HEK293 (cell line): ENCODE results near the gene C3orf20.

ENCODE experiments used
- BCL11A ChIP-seq: fragments of 450-650 bp; formaldehyde crosslinking; IDR thresholded peaks from 2 replicates; pipeline ENCODE4 v1.5.1; 2016; ENCODE audit warnings: low read depth, missing biosample characterization, missing genetic modification characterization
- GFI1B ChIP-seq: fragments of 450-650 bp; formaldehyde crosslinking; IDR thresholded peaks from 2 replicates; pipeline ENCODE4 v1.5.1; 2016; ENCODE audit warnings: missing biosample characterization, missing genetic modification characterization
- GLI4 ChIP-seq: fragments of 450-650 bp; formaldehyde crosslinking; IDR thresholded peaks from 2 replicates; pipeline ENCODE4 v1.5.1; 2016; ENCODE audit warnings: missing biosample characterization, missing genetic modification characterization
- INSM2 ChIP-seq: fragments of 450-650 bp; formaldehyde crosslinking; IDR thresholded peaks from 2 replicates; pipeline ENCODE4 v1.5.1; 2016; ENCODE audit warnings: missing biosample characterization, missing genetic modification characterization
- KLF9 ChIP-seq: fragments of 450-650 bp; formaldehyde crosslinking; IDR thresholded peaks from 2 replicates; pipeline ENCODE4 v1.5.1; 2016; ENCODE audit warnings: missing biosample characterization, missing genetic modification characterization, low read depth
- REST ChIP-seq: fragments of 450-650 bp; formaldehyde crosslinking; IDR thresholded peaks from 2 replicates; pipeline ENCODE4 v1.5.1; 2016; ENCODE audit warnings: missing biosample characterization, missing genetic modification characterization
- SP7 ChIP-seq: fragments of 450-650 bp; formaldehyde crosslinking; IDR thresholded peaks from 2 replicates; pipeline ENCODE4 v1.5.1; 2016; ENCODE audit warnings: missing biosample characterization, missing genetic modification characterization
- YY1 ChIP-seq: fragments of 450-650 bp; formaldehyde crosslinking; IDR thresholded peaks from 2 replicates; pipeline ENCODE4 v1.5.1; 2018; ENCODE audit warnings: missing biosample characterization, missing genetic modification characterization
- YY2 ChIP-seq: fragments of 450-650 bp; formaldehyde crosslinking; IDR thresholded peaks from 2 replicates; pipeline ENCODE4 v1.5.1; 2016; ENCODE audit warnings: missing biosample characterization, missing genetic modification characterization
- ZBTB1 ChIP-seq: fragments of 450-650 bp; formaldehyde crosslinking; IDR thresholded peaks from 2 replicates; pipeline ENCODE4 v1.5.1; 2016; ENCODE audit warnings: missing biosample characterization, missing genetic modification characterization
- ZFP69B ChIP-seq: fragments of 450-650 bp; formaldehyde crosslinking; IDR thresholded peaks from 2 replicates; pipeline ENCODE4 v1.5.1; 2016; ENCODE audit warnings: missing biosample characterization, missing genetic modification characterization
- ZNF112 ChIP-seq: fragments of 450-650 bp; formaldehyde crosslinking; IDR thresholded peaks from 2 replicates; pipeline ENCODE4 v1.5.0; 2017; ENCODE audit warnings: missing biosample characterization, missing genetic modification characterization
- ZNF114 ChIP-seq: fragments of 450-650 bp; formaldehyde crosslinking; IDR thresholded peaks from 2 replicates; pipeline ENCODE4 v1.5.0; 2017; ENCODE audit warnings: missing biosample characterization, missing genetic modification characterization
- ZNF133 ChIP-seq: fragments of 450-650 bp; formaldehyde crosslinking; IDR thresholded peaks from 2 replicates; pipeline ENCODE4 v1.5.1; 2016; ENCODE audit warnings: missing biosample characterization, missing genetic modification characterization
- ZNF140 ChIP-seq: fragments of 450-650 bp; formaldehyde crosslinking; IDR thresholded peaks from 2 replicates; pipeline ENCODE4 v1.5.1; 2016; ENCODE audit warnings: missing biosample characterization, missing genetic modification characterization
- ZNF155 ChIP-seq: fragments of 450-650 bp; formaldehyde crosslinking; IDR thresholded peaks from 2 replicates; pipeline ENCODE4 v1.5.1; 2016; ENCODE audit warnings: missing biosample characterization, missing genetic modification characterization
- ZNF184 ChIP-seq: fragments of 450-650 bp; IDR thresholded peaks from 2 replicates; pipeline ENCODE4 v1.5.1; 2018; ENCODE audit warnings: missing biosample characterization, mild to moderate bottlenecking, missing genetic modification characterization
- ZNF341 ChIP-seq: fragments of 450-650 bp; formaldehyde crosslinking; IDR thresholded peaks from 2 replicates; pipeline ENCODE4; 2016; ENCODE audit warnings: low read depth, missing biosample characterization, missing genetic modification characterization
- ZNF394 ChIP-seq: fragments of 450-650 bp; formaldehyde crosslinking; IDR thresholded peaks from 2 replicates; pipeline ENCODE4 v1.5.1; 2016; ENCODE audit warnings: missing biosample characterization, missing genetic modification characterization, mild to moderate bottlenecking, moderate library complexity, borderline replicate concordance
- ZNF423 ChIP-seq: fragments of 450-650 bp; formaldehyde crosslinking; IDR thresholded peaks from 2 replicates; pipeline ENCODE4 v1.5.1; 2016; ENCODE audit warnings: missing biosample characterization, missing genetic modification characterization
- ZNF473 ChIP-seq: fragments of 450-650 bp; formaldehyde crosslinking; IDR thresholded peaks from 2 replicates; pipeline ENCODE4 v1.5.1; 2017; ENCODE audit warnings: missing biosample characterization, missing genetic modification characterization
- ZNF510 ChIP-seq: fragments of 450-650 bp; formaldehyde crosslinking; IDR thresholded peaks from 2 replicates; pipeline ENCODE4 v1.5.1; 2018; ENCODE audit warnings: mild to moderate bottlenecking, missing genetic modification characterization, missing biosample characterization; ENCODE audit not compliant: insufficient replicate concordance
- ZNF544 ChIP-seq: fragments of 450-650 bp; formaldehyde crosslinking; IDR thresholded peaks from 2 replicates; pipeline ENCODE4 v1.5.0; 2017; ENCODE audit warnings: missing biosample characterization, missing genetic modification characterization
- ZNF558 ChIP-seq: fragments of 450-650 bp; formaldehyde crosslinking; IDR thresholded peaks from 2 replicates; pipeline ENCODE4 v1.5.1; 2016; ENCODE audit warnings: missing biosample characterization, missing genetic modification characterization
- ZNF585B ChIP-seq: fragments of 450-650 bp; formaldehyde crosslinking; IDR thresholded peaks from 2 replicates; pipeline ENCODE4 v1.5.1; 2016; ENCODE audit warnings: missing biosample characterization, missing genetic modification characterization
- ZNF654 ChIP-seq: fragments of 450-650 bp; formaldehyde crosslinking; IDR thresholded peaks from 2 replicates; pipeline ENCODE4 v1.5.1; 2016; ENCODE audit warnings: low read depth, missing biosample characterization, missing genetic modification characterization
- ZNF664 ChIP-seq: fragments of 450-650 bp; formaldehyde crosslinking; IDR thresholded peaks from 2 replicates; pipeline ENCODE4 v1.5.1; 2016; ENCODE audit warnings: missing biosample characterization, missing genetic modification characterization
- ZNF692 ChIP-seq: fragments of 450-650 bp; formaldehyde crosslinking; IDR thresholded peaks from 2 replicates; pipeline ENCODE4 v1.5.1; 2016; ENCODE audit warnings: missing biosample characterization, missing genetic modification characterization
- ZNF747 ChIP-seq: fragments of 450-650 bp; formaldehyde crosslinking; IDR thresholded peaks from 2 replicates; pipeline ENCODE4 v1.5.1; 2016; ENCODE audit warnings: missing biosample characterization, missing genetic modification characterization
- ZXDB ChIP-seq: fragments of 450-650 bp; formaldehyde crosslinking; IDR thresholded peaks from 2 replicates; pipeline ENCODE4 v1.5.1; 2016; ENCODE audit warnings: missing biosample characterization, missing genetic modification characterization
- TF ChIP-seq, protein P1 (sequence below): fragments of 450-650 bp; formaldehyde crosslinking; IDR thresholded peaks from 2 replicates; pipeline ENCODE4 v1.5.1; 2016; ENCODE audit warnings: missing biosample characterization, missing genetic modification characterization
- TF ChIP-seq, protein P2 (sequence below): fragments of 450-650 bp; formaldehyde crosslinking; IDR thresholded peaks from 2 replicates; pipeline ENCODE4 v1.5.1; 2016; ENCODE audit warnings: missing biosample characterization, missing genetic modification characterization

The C3orf20 gene

GRCh38 chr3:14651440-14652251 lies 23.3 kb upstream of the C3orf20 start, which contains the start of gene CCDC174 (continued):
- TF ChIP-seq INSM2 (tag by site-specific recombination), result no peak; the same call in 1 of the 2 replicates
- TF ChIP-seq ZNF510 (tag by site-specific recombination), result no peak
- no peak for TF ChIP-seq ZNF544 (tag by site-specific recombination)
- no peak for TF ChIP-seq ZNF155 (tag by site-specific recombination)
- TF ChIP-seq SP7 (tag by site-specific recombination), result peak; percentile 93
- TF ChIP-seq ZNF184 (tag by site-specific recombination), result no peak
- TF ChIP-seq KLF9 (tag by site-specific recombination), result no peak; the same call in 1 of the 2 replicates
- TF ChIP-seq, protein P1, sequence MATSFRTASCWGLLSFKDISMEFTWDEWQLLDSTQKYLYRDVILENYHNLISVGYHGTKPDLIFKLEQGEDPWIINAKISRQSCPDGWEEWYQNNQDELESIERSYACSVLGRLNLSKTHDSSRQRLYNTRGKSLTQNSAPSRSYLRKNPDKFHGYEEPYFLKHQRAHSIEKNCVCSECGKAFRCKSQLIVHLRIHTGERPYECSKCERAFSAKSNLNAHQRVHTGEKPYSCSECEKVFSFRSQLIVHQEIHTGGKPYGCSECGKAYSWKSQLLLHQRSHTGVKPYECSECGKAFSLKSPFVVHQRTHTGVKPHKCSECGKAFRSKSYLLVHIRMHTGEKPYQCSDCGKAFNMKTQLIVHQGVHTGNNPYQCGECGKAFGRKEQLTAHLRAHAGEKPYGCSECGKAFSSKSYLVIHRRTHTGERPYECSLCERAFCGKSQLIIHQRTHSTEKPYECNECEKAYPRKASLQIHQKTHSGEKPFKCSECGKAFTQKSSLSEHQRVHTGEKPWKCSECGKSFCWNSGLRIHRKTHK (tag by site-specific recombination), result no peak
- TF ChIP-seq ZNF692 (tag by site-specific recombination), result peak; percentile 88
- TF ChIP-seq GLI4 (tag by site-specific recombination), result no peak
- no peak for TF ChIP-seq ZNF133 (tag by site-specific recombination)
- peak; percentile 68; the same call in 1 of the 2 replicates for TF ChIP-seq ZNF558 (tag by site-specific recombination)
- no peak for TF ChIP-seq ZNF112 (tag by site-specific recombination)
- peak; percentile 71; the same call in 1 of the 2 replicates for TF ChIP-seq ZFP69B
- no peak for TF ChIP-seq ZNF585B (tag by site-specific recombination)
- no peak for TF ChIP-seq ZNF341 (tag by site-specific recombination)
- TF ChIP-seq YY1 (tag by site-specific recombination), result peak; percentile 100
- TF ChIP-seq ZNF114 (tag by site-specific recombination), result no peak
- TF ChIP-seq ZNF423, result no peak
- TF ChIP-seq REST (tag by site-specific recombination), result no peak
- TF ChIP-seq ZXDB (tag by site-specific recombination), result peak; percentile 98
- TF ChIP-seq, protein P2, sequence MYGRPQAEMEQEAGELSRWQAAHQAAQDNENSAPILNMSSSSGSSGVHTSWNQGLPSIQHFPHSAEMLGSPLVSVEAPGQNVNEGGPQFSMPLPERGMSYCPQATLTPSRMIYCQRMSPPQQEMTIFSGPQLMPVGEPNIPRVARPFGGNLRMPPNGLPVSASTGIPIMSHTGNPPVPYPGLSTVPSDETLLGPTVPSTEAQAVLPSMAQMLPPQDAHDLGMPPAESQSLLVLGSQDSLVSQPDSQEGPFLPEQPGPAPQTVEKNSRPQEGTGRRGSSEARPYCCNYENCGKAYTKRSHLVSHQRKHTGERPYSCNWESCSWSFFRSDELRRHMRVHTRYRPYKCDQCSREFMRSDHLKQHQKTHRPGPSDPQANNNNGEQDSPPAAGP (tag by site-specific recombination), result peak; percentile 87; the same call in 1 of the 2 replicates
- TF ChIP-seq ZNF473 (tag by site-specific recombination), result no peak
- no peak for TF ChIP-seq ZBTB1
- no peak; the same call in 1 of the 2 replicates for TF ChIP-seq BCL11A
- TF ChIP-seq ZNF747 (tag by site-specific recombination), result no peak
- peak; percentile 63; the same call in 1 of the 2 replicates for TF ChIP-seq ZNF394
- TF ChIP-seq ZNF664, result peak; percentile 40; the same call in 1 of the 2 replicates
- TF ChIP-seq YY2 (tag by site-specific recombination), result peak; percentile 100
- TF ChIP-seq GFI1B (tag by site-specific recombination), result peak; percentile 4; the same call in 1 of the 2 replicates
- TF ChIP-seq ZNF140 (tag by site-specific recombination), result no peak
- TF ChIP-seq ZNF654 (tag by site-specific recombination), result no peak; the same call in 1 of the 2 replicates
